Mucosa of descending colon (tissue), 3 donors: ENCODE measurements around the gene ARAP1. TPM values are rescaled to one million over a fixed set of nuclear protein-coding genes. Genes with fewer than 3 reads are reported as not detected.
A peak's percentile ranks its signal among the peaks of the same experiment; 100 is the strongest.

ENCODE experiments used
- ATAC-seq: fragments of 200-7000 bp; cut with Tn5 transposase; one replicate; pipeline ENCODE4 v1.9.1; 2020; ENCODE audit warnings: mild to moderate bottlenecking, moderate library complexity
- DNase-seq, 3 donors: peaks; one replicate each; pipeline ENCODE4 v3.0.0-alpha.2; 2020
- H3K36me3 ChIP-seq: fragments of 200-600 bp; one replicate; pipeline ENCODE4 v1.8.0; 2021; ENCODE audit warnings: low read depth, mild to moderate bottlenecking
- H3K4me1 ChIP-seq: fragments of 200-600 bp; one replicate; pipeline ENCODE4 v1.8.0; 2021; ENCODE audit warnings: low read depth, mild to moderate bottlenecking
- H3K4me3 ChIP-seq: fragments of 200-600 bp; one replicate; pipeline ENCODE4 v1.8.0; 2021; ENCODE audit warnings: mild to moderate bottlenecking
- H3K9me3 ChIP-seq: fragments of 200-600 bp; one replicate; pipeline ENCODE4 v1.8.0; 2021; ENCODE audit warnings: mild to moderate bottlenecking
- CTCF ChIP-seq: fragments of 200-600 bp; IDR thresholded peaks from one replicate; pipeline ENCODE4 v1.8.0; 2022; ENCODE audit warnings: antibody characterized with exemption, mild to moderate bottlenecking
- intact Hi-C, 2 donors: fragments of 100-400 bp; cut with DNase I in 1 of 2; cut with micrococcal nuclease in 1 of 2; formaldehyde crosslinking; loops; one replicate each; pipeline versions ENCODE4 v1.11.0 to v1.11.1; 2022; cut with DNase I, micrococcal nuclease
- total RNA-seq, 3 donors: library from RNA; stranded (reverse); fragmentation: NEBNext Ultra II Directional in 2 of 3; extraction: Animal tissue kit (Norgen Biotek cat#: 25700) in 2 of 3; gene quantifications; one replicate each; pipeline versions ENCODE4 v1.2.1 to v1.2.4, GENCODE V29; 2021 to 2023
- donor health status: DM: no; HTN: no; CAD: no; lungs with moderate emphysema.
- donor health status: DM: no; HTN: no; CAD: no.
- donor health status: DM: no; HTN: yes; CAD: no.

Gene ARAP1
- total RNA-seq, 3 donors from 2014 or later: 69.3 to 84.8 (median 84.0) TPM

- intact Hi-C loops: no loop called here
- DNase-seq (no peak), ATAC-seq (no peak)
- Histone ChIP-seq H3K36me3 (no peaks in the 10 kb centered on the region), H3K9me3 (no peaks in the 10 kb centered on the region), H3K4me3 (no peak overlapping the region), H3K4me1 (no peaks in the 10 kb centered on the region)
- no peak for TF ChIP-seq CTCF
These were observed 94.7 kb downstream of the ARAP1 start for GRCh38 chr11:72657411-72658100.

GRCh38 chr11:72655896-72656464 lies 96.2 kb downstream of the ARAP1 start:
- H3K9me3 ChIP-seq: no peaks in the 10 kb centered on the region
- H3K4me1 ChIP-seq: no peaks in the 10 kb centered on the region
- ATAC-seq (no peak), DNase-seq (no peak)
- H3K4me3 ChIP-seq: no peak overlapping the region
- intact Hi-C loops: no loop called here
- H3K36me3 ChIP-seq: no peaks in the 10 kb centered on the region
- TF ChIP-seq CTCF: no peak

GRCh38 chr11:72655014-72655413 lies 97.2 kb downstream of the ARAP1 start:
- no peaks in the 10 kb centered on the region for H3K9me3 ChIP-seq
- H3K36me3 ChIP-seq: no peaks in the 10 kb centered on the region
- DNase-seq (no peak), ATAC-seq (no peak)
- intact Hi-C loops: no loop called here
- H3K4me3 ChIP-seq: no peak overlapping the region
- H3K4me1 ChIP-seq: no peaks in the 10 kb centered on the region
- no peak for TF ChIP-seq CTCF

GRCh38 chr11:72653649-72654048 lies 98.6 kb downstream of the ARAP1 start:
- Histone ChIP-seq H3K36me3 (no peaks in the 10 kb centered on the region), H3K4me3 (no peak overlapping the region), H3K9me3 (no peaks in the 10 kb centered on the region), H3K4me1 (no peaks in the 10 kb centered on the region)
- intact Hi-C loops: no loop called here
- TF ChIP-seq CTCF: no peak
- no peak for DNase-seq
- ATAC-seq: no peak

- no peak overlapping the region for H3K4me3 ChIP-seq
- no peaks in the 10 kb centered on the region for H3K36me3 ChIP-seq
- TF ChIP-seq CTCF: no peak
- ATAC-seq (peak; percentile 9), DNase-seq (no peak)
- intact Hi-C loops: no loop called here
- H3K4me1 ChIP-seq: no peaks in the 10 kb centered on the region
- no peaks in the 10 kb centered on the region for H3K9me3 ChIP-seq
These were observed 99.2 kb downstream of the ARAP1 start for GRCh38 chr11:72652873-72653630.
